Breast epithelium (tissue), 3 donors: ENCODE data around the gene IL3RA.
"Not testable (repeated sequence)": the region's sequence is repeated elsewhere in the genome, so short reads cannot be mapped to it uniquely, and the experiment has no call there.

Source experiments
- CTCF ChIP-seq, 3 donors: fragments of 450-650 bp; IDR thresholded peaks; one replicate each; pipeline ENCODE4 v1.5.1; 2016 to 2017; ENCODE audit warnings: antibody characterized with exemption in 3 of 3, mild to moderate bottlenecking in 3 of 3, moderate library complexity in 3 of 3
- POLR2A ChIP-seq: fragments of 450-650 bp; IDR thresholded peaks from one replicate; pipeline ENCODE4 v1.6.1; 2016; ENCODE audit warnings: antibody characterized with exemption, mild to moderate bottlenecking, moderate library complexity

DNA sequence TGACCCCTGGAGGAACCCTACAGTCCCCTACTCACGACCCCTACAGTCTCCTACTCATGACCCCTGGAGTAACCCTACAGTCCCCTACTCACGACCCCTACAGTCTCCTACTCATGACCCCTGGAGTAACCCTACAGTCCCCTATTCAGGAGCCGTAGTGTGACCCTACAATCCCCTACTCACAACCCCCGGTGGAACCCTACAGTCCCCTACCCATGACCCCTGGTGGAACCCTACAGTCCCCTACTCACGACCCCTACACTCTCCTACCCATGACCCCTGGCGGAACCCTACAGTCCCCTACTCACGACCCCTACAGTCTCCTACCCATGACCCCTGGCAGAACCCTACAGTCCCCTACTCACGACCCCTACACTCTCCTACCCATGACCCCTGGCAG, 39.0 kb upstream of the IL3RA start:
- not testable (repeated sequence) for TF ChIP-seq CTCF (IDR thresholded peaks at IDR 0.05); POLR2A
